C4-2B (cell line): ENCODE data around the gene MR1.

Experiments used
- ZFX ChIP-seq: fragments of 450-650 bp; IDR thresholded peaks from 2 replicates; pipeline ENCODE4 v1.6.1; 2017
- TF ChIP-seq, protein P1 (sequence below): fragments of 450-650 bp; conservative IDR thresholded peaks from 2 replicates; pipeline ENCODE4 v1.5.1; 2017; ENCODE audit warnings: mild to moderate bottlenecking

DNA sequence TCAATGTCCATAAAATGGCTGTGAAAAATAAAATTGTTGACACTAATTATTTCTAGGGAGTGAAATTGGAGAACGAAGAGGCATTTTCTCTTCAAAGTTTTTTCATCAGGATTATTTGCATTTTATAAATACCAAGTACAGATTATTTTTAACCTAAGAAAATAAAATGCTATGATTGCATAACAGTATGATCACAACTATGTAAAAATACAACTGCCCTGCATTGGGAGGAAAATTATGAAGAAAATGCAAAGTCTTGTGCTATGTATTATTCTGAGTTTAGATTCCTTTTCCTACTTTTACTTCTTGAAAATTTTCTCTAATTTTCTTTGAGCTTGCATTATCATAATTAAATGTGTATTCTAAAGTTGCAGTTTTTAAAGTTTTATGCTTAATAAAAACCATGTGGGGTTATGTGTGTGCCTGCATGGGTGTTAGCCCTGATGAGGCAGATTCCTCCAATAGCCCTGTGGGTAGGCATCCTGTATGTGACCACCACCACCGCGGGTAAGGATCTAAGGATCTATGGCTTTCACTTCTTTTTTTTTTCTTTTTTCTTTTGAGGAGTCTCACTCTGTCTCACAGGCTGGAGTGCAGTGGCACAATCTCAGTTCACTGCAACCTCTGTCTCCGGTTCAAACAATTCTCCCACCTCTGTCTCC is 35.8 kb upstream of the MR1 start:
- TF ChIP-seq, protein P1, sequence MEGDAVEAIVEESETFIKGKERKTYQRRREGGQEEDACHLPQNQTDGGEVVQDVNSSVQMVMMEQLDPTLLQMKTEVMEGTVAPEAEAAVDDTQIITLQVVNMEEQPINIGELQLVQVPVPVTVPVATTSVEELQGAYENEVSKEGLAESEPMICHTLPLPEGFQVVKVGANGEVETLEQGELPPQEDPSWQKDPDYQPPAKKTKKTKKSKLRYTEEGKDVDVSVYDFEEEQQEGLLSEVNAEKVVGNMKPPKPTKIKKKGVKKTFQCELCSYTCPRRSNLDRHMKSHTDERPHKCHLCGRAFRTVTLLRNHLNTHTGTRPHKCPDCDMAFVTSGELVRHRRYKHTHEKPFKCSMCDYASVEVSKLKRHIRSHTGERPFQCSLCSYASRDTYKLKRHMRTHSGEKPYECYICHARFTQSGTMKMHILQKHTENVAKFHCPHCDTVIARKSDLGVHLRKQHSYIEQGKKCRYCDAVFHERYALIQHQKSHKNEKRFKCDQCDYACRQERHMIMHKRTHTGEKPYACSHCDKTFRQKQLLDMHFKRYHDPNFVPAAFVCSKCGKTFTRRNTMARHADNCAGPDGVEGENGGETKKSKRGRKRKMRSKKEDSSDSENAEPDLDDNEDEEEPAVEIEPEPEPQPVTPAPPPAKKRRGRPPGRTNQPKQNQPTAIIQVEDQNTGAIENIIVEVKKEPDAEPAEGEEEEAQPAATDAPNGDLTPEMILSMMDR = no peak
- no peak for TF ChIP-seq ZFX
